Measurements from ENCODE around the gene HCN3. TPM values are rescaled to one million over a fixed set of nuclear protein-coding genes. Genes with fewer than 3 reads are reported as not detected.
A peak's percentile ranks its signal among the peaks of the same experiment; 100 is the strongest.

The HCN3 gene
- total and polyA plus RNA-seq, 2 of the 13 experiments (the other 11 are each of a cell fraction or from before 2014, with no cell fraction given) = 2.4 to 10.2 TPM

GRCh38 chr1:155273343-155274245 is 3.7 kb upstream of the HCN3 start, which contains the start of gene CLK2 (continued):
- TF ChIP-seq MEIS1 (CRISPR knock-in tag; IDR thresholded peaks at IDR 0.05; ENCODE audit: borderline replicate concordance) = 0 out of 2 replicates have a peak, but pooled peaks have one; percentile 72
- TF ChIP-seq GATA4 (IDR thresholded peaks at IDR 0.05; ENCODE audit: borderline replicate concordance, low read depth) = peak; percentile 30; the same call in 1 of the 2 replicates
- no peak for TF ChIP-seq ZNF224 (CRISPR knock-in tag; IDR thresholded peaks at IDR 0.05)
- TF ChIP-seq ARNT (IDR thresholded peaks at IDR 0.05) = no peak
- no peak for TF ChIP-seq THAP8 (CRISPR knock-in tag; IDR thresholded peaks at IDR 0.05; ENCODE audit: borderline replicate concordance)
- peak; percentile 72 for TF ChIP-seq CREB1 (IDR thresholded peaks at IDR 0.05)
- no peak; the same call in 1 of the 2 replicates for TF ChIP-seq CREB1 (CRISPR knock-in tag; IDR thresholded peaks at IDR 0.05)
- no peak for TF ChIP-seq CC2D1A (CRISPR knock-in tag; IDR thresholded peaks at IDR 0.05)
- no peak for TF ChIP-seq TCF12 (IDR thresholded peaks at IDR 0.05)
- no peak for TF ChIP-seq TCF12 (CRISPR knock-in tag; IDR thresholded peaks at IDR 0.05)
- TF ChIP-seq ZNF737 (CRISPR knock-in tag; IDR thresholded peaks at IDR 0.05; ENCODE audit: borderline replicate concordance) = no peak
- TF ChIP-seq ZNF7 (CRISPR knock-in tag; IDR thresholded peaks at IDR 0.05) = no peak
- TF ChIP-seq MTERF4 (CRISPR knock-in tag; IDR thresholded peaks at IDR 0.05) = no peak; the same call in 1 of the 2 replicates
- TF ChIP-seq CCAR2 (optimal IDR thresholded peaks at IDR 0.05; ENCODE audit: low read depth, low read length) = no peak
- TF ChIP-seq ELF3 (CRISPR knock-in tag; IDR thresholded peaks at IDR 0.05) = peak; percentile 78
- no peak for TF ChIP-seq DNMT3B (CRISPR knock-in tag; conservative IDR thresholded peaks at IDR 0.05)
- peak; percentile 80 for TF ChIP-seq ARNTL (CRISPR knock-in tag; IDR thresholded peaks at IDR 0.05)
- peak; percentile 98 for TF ChIP-seq MAX (IDR thresholded peaks at IDR 0.05)
- no peak for TF ChIP-seq ZKSCAN1 (IDR thresholded peaks at IDR 0.05; ENCODE audit: low read length)
- TF ChIP-seq WIZ (CRISPR knock-in tag; IDR thresholded peaks at IDR 0.05) = no peak
- TF ChIP-seq KMT2A (CRISPR knock-in tag; IDR thresholded peaks at IDR 0.05) = no peak
- TF ChIP-seq ZNF878 (CRISPR knock-in tag; IDR thresholded peaks at IDR 0.05) = peak; percentile 82
- no peak for TF ChIP-seq KLF12 (CRISPR knock-in tag; IDR thresholded peaks at IDR 0.05; ENCODE audit: borderline replicate concordance)
- TF ChIP-seq TOE1 (CRISPR knock-in tag; IDR thresholded peaks at IDR 0.05) = no peak
- no peak for TF ChIP-seq FIP1L1 (IDR thresholded peaks at IDR 0.05; ENCODE audit: borderline replicate concordance, insufficient read depth, low read depth, low read length)
- no peak for TF ChIP-seq ZNF569 (CRISPR knock-in tag; IDR thresholded peaks at IDR 0.05; ENCODE audit: borderline replicate concordance)
- TF ChIP-seq ZFY (CRISPR knock-in tag; IDR thresholded peaks at IDR 0.05) = peak; percentile 82
- 0 out of 2 replicates have a peak, but pooled peaks have one; percentile 26 for TF ChIP-seq ZNF30 (CRISPR knock-in tag; IDR thresholded peaks at IDR 0.05)
- TF ChIP-seq ZNF331 (CRISPR knock-in tag; IDR thresholded peaks at IDR 0.05) = peak; percentile 42; the same call in 1 of the 2 replicates
- no peak for TF ChIP-seq EZH2 (conservative IDR thresholded peaks at IDR 0.05; ENCODE audit: low read depth, low read length)
- TF ChIP-seq ISL2 (CRISPR knock-in tag; IDR thresholded peaks at IDR 0.05) = peak; percentile 3
